HepG2 (cell line): ENCODE data around the gene MIEF1.

Experiments
- CTCF ChIP-seq: sonication (generic); formaldehyde crosslinking; IDR thresholded peaks from 2 replicates; pipeline ENCODE4 v1.5.0; 2020; ENCODE audit warnings: mild to moderate bottlenecking, missing genetic modification reagents, moderate library complexity
- EZH2 ChIP-seq: conservative IDR thresholded peaks from 2 replicates; pipeline ENCODE4 v1.6.1; 2012; ENCODE audit warnings: mild to moderate bottlenecking, low read depth, low read length, moderate library complexity
- NR0B2 ChIP-seq: sonication (generic); formaldehyde crosslinking; IDR thresholded peaks from 2 replicates; pipeline ENCODE4 v1.4.0; 2020; ENCODE audit warnings: mild to moderate bottlenecking, missing genetic modification reagents
- TIGD3 ChIP-seq: sonication (generic); formaldehyde crosslinking; IDR thresholded peaks from 2 replicates; pipeline ENCODE4 v1.5.1; 2020; ENCODE audit warnings: mild to moderate bottlenecking, missing genetic modification reagents, borderline replicate concordance
- ZFP41 ChIP-seq: sonication (generic); formaldehyde crosslinking; IDR thresholded peaks from 2 replicates; pipeline ENCODE4 v1.4.0; 2020; ENCODE audit warnings: mild to moderate bottlenecking, missing genetic modification reagents, borderline replicate concordance

GRCh38 chr22:39457198-39457555, 44.9 kb upstream of the MIEF1 start:
- TF ChIP-seq ZFP41 (CRISPR knock-in tag): no peak
- no peak for TF ChIP-seq NR0B2
- no peak for TF ChIP-seq CTCF (CRISPR knock-in tag)
- no peak for TF ChIP-seq TIGD3 (CRISPR knock-in tag)
- TF ChIP-seq EZH2: no peak
